Measurements from ENCODE around the gene PPM1H.

DNA sequence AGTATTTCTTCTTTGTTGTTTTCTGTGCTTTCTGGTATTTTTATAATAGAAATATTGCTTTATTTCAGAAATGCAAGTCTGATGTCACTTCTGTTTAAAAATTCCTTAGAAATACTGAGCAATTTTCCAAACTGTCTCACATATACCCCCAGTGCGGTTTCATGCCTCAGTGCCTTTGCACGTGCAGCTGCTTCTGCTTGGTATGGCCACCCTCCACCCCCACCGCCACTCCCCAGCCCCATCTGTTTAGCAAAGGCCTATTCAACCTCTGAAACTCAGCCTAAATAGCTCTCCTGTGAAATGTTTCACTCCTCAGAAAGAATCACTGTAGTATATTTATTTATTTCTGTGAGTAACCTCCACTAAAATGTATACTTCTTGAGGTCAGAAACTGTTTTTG lies 52.3 kb downstream of the PPM1H start:
- TF ChIP-seq POLR2A (IDR thresholded peaks at IDR 0.05; ENCODE audit: low read length) = no peak
- no peak for TF ChIP-seq GATA1 (IDR thresholded peaks at IDR 0.05; ENCODE audit: low read depth, low read length)
